COLO668 (cell line): ENCODE measurements around the gene TSGA10IP.
A peak's percentile ranks its signal among the peaks of the same experiment; 100 is the strongest.

Source experiments
- DNase-seq: peaks from one replicate; lab custom pipeline; 2025; ENCODE audit not compliant: unreplicated experiment; lab: John Stamatoyannopoulos, UW

TSGA10IP gene

DNA sequence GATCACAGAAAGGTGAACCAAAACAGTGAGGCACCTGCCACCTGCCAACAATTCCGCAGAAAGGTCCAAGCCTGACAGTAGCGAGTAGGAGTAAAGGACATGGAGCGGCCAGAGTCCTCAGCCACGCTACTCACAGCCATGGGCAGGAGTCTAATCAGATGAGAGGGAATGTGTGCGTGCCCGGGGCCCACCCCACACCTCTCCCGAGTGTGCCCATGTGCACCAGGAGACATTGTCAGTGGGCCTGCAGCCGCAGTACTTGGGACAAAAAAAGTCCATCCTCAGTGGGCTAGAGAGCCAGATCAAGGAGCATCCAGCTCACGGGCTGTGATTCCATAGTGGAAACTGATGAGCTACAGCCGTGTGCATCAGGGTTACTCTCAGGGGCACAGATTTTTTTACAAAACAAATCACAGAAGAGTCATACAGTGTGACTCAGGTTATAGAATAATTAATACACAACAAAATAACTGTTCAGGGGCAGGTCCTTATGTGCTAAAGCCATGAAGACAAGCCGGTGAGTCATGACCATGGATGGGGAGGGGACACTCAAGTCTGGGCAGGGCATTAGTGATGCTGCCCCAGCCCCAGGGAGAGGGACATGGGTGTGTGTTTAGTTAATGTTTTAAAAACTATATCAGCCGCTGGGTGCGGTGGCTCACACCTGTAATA, 28.3 kb downstream of the TSGA10IP start:
- DNase-seq, result no peak

DNA sequence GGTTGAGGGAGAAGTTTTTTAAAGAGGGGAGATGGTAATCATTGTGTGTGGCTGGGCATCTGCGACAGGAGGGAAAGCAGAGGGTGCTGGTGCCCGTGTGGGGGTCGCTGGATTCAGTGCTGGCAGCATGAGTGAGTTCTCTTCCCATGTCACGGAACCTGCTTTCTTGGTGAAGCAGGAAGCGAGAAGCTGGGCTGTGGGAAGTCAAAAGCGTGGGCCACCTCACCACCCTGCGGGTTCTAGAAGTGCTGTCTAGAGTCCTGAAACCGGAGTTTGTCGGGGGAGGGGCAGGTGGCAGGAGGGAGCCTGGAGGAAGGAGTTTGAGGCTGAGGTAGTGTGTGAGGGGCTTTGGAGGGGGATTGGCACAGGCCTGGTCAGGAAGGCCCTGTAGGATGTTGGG, 30.5 kb downstream of the TSGA10IP start:
- DNase-seq, result no peak

GRCh38 chr11:65976216-65977176, 31.2 kb downstream of the TSGA10IP start:
- DNase-seq, result no peak

DNA sequence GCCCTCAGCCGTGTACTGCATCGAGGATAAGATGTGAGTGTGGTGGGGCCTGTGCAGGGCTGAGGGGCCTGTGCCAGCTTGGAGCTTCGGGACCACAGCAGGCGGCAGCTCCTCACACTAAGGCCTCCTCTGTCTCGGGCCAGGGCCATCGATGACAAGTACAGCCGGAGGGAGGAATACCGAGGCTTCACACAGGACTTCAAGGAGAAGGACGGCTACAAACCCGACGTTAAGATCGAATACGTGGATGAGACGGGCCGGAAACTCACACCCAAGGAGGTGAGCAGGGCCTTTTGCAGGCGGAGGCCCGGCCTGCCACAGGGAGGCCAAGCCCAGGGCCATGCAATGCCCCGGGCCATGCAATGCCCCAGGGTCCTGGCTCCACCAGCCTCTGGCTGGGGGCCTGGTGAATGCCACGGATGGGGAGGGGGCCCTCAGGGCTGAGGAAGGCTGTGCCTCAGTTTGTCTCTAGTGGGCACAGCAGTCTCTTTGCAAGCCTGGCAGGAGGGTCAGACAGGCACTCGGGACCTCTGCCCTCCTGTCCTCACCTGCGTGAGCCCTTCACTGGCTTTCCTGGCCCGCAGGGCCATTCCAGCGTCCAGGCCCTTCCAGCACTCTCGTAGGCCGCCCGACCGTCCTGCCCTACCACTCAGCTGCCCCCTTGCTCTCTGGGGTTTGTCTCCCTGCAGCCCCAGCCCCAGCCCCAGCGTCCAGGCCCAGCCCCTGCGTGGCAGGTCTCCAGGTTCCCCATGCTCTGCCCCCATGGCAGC, 32.5 kb downstream of the TSGA10IP start:
- no peak for DNase-seq

GRCh38 chr11:65978391-65979238, 33.3 kb downstream of the TSGA10IP start:
- no peak for DNase-seq

- DNase-seq, result no peak
Measured at GRCh38 chr11:65979261-65979759, 34.0 kb downstream of the TSGA10IP start.

DNA sequence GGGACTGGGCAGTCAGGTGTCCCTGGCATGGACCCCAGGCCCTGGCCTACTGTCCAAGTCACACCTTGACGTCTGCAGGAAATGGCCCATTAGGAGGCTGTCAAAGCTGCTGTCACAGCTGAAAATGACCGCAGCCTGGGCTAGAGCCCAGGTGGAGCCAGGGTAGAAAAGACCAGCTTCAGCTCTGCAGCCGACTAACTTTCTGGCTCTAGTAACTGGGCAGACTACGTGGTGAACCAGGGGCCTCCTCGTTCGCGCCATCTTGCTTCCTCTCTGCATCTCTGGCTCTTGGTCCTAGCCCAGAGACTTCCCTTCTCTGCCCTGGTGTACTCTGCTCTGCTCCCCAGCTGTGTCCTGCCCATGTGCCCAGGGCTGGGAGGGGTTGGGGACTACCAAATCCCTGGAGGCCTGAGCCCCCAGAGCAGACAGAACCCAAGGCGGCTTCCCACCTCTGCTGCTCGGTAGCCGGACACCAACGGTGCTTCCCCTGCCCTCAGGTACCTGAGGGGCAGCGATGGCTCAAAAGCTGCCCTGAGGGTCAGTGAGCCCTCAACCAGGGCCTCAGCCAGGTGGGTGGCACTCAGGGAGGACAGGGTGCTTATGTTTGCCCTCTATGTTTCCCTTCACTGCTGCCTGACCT, 35.9 kb downstream of the TSGA10IP start:
- DNase-seq, result no peak

- no peak for DNase-seq
Measured at GRCh38 chr11:65981972-65982823, 36.9 kb downstream of the TSGA10IP start.

GRCh38 chr11:65982824-65983588, 37.7 kb downstream of the TSGA10IP start:
- no peak for DNase-seq

DNA sequence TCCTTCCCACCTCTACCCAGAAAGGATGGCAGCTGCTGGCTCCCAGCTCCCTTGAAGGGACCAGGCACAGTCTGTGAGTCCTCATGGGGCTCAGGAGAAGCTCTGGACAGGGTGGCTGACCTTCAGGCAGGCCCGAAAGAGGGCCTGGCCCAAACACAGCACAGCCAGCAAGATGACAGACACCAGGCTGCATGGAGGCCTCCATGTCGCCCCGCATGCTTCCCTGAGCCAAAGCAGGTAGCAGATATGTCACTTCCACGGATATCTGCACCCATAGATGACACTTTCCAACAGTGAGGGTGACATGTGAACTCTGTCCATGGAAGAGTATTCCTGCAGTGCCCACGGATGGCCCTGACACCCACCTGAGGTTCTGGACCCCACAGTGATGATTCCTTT, 38.3 kb downstream of the TSGA10IP start:
- no peak for DNase-seq

DNA sequence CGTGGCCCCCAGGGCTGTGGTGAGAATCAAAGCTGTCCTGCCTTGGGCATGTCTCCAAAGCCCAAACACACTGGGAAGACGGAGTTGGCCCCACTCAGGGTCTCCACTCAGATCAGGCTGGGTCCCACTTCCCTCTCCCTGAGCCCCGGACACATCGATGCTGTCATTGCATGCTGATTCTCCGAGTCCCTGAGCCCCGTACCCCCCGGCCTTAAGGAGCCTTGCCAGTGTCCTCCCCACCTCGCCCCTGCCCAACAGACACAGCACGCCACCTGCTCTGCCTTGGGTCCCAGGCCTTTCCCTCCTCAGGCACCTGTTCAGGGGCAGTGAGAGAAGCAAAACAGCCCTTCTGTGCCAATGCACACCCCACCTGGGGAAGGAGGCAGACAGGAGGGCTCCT, 42.1 kb downstream of the TSGA10IP start:
- DNase-seq, result no peak

DNA sequence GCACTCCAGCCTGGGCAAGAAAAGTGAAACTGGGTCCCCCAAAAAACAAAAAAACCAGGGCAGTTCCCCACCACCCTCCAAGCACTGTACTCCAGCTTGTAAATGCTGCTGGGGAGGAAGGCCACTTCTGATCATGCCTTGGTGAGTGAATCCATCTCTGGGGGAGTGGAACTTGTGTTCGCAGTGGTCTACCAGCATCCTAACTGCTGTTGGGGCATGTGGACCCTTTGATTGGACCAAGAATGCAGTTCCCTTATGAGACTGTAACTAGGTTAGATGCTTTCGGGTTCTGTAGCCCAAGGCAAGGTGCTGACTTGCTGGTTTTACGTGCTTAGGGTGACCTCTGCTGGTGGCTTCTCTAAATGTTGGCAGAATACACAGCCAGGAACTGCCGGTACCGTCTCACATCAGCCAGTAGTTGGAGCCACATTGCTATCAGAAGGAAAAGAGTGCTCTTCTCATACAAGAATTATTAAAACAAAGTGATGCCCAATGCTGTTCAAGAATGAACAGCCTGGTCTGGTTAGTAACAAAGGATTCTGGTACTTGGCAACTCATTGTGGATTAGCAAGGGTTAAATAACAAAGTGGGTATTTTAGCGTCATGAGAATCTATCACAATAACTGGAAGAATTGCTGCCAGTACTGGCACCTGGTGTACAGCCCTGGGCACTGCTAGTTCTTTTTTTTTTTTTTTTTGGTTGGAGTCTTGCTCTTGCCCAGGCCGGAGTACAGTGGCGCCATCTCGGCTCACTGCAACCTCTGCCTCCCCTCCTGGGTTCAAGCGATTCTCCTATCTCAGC, 43.7 kb downstream of the TSGA10IP start:
- DNase-seq, result peak; percentile 87

DNA sequence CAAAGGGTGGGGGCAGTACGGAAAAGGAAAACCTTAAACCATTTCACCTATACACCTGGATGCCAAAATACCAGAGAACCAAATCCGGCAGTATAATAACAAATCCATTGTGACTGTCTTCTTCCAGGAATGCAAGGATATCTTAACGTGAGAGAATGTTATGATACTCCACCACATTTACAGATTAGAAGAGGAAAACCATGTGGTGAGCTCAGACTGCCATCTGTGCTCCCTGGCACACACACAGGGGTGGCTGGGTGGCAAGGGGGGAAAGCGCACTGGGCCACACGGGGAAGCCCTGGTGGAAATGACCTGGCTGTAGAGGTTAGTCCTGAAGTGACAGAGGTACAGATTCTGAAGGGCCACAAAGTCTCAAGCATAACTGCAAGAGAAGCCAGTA, 46.8 kb downstream of the TSGA10IP start:
- DNase-seq, result no peak

GRCh38 chr11:65997286-65997685, 52.0 kb downstream of the TSGA10IP start:
- DNase-seq, result no peak

GRCh38 chr11:66001942-66002647, 56.8 kb downstream of the TSGA10IP start, which contains the start of the genes BANF1 and EIF1AD:
BANF1 (plus strand) TSS chr11:66002503; CDS start chr11:66003251, 748 bp downstream.
EIF1AD (minus strand) TSS chr11:66002157; CDS start chr11:66000389, 1,768 bp downstream.
- peak; percentile 96 for DNase-seq

DNA sequence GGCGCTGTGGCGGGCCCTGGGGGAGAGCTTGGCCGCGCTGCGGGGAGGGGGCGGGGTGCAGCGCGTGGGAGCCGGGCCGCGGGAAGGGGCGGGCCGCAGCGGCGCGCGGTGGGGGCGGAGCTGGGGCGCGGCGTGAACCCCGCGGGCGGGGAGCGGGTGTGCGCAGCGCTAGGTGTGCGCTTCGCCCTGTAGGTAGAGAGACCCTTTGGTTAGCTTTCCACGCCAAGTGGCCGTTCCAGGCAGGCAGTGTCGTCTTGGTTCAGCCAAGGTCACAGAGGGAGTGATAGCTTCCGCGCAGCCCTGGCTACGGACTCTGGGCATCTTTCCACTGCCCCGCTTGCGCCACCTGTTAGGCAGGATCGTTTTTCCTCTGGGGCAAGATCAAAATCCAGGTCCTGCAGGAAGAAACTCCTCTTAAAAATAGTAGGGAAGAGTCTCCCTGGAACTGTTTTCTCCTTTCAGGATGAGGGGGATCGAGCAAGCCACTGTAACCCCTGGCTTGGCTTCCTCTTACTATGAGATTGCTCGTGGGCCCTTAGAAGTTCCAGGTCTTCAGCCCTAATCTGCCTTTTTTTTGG, 57.5 kb downstream of the TSGA10IP start:
- DNase-seq, result peak; percentile 81
